Measurements from ENCODE around the gene RPP30. TPM values are rescaled to one million over a fixed set of nuclear protein-coding genes. Genes with fewer than 3 reads are reported as not detected.
A peak's percentile ranks its signal among the peaks of the same experiment; 100 is the strongest.

Gene RPP30
- total and polyA plus RNA-seq, 2 of the 13 experiments (the other 11 are each of a cell fraction or from before 2014, with no cell fraction given) = 27.1 to 65.0 TPM

- TF ChIP-seq, protein P1, sequence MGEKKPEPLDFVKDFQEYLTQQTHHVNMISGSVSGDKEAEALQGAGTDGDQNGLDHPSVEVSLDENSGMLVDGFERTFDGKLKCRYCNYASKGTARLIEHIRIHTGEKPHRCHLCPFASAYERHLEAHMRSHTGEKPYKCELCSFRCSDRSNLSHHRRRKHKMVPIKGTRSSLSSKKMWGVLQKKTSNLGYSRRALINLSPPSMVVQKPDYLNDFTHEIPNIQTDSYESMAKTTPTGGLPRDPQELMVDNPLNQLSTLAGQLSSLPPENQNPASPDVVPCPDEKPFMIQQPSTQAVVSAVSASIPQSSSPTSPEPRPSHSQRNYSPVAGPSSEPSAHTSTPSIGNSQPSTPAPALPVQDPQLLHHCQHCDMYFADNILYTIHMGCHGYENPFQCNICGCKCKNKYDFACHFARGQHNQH (CRISPR knock-in tag; IDR thresholded peaks at IDR 0.05) = no peak
- TF ChIP-seq, protein P2, sequence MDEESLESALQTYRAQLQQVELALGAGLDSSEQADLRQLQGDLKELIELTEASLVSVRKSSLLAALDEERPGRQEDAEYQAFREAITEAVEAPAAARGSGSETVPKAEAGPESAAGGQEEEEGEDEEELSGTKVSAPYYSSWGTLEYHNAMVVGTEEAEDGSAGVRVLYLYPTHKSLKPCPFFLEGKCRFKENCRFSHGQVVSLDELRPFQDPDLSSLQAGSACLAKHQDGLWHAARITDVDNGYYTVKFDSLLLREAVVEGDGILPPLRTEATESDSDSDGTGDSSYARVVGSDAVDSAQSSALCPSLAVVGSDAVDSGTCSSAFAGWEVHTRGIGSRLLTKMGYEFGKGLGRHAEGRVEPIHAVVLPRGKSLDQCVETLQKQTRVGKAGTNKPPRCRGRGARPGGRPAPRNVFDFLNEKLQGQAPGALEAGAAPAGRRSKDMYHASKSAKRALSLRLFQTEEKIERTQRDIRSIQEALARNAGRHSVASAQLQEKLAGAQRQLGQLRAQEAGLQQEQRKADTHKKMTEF (CRISPR knock-in tag; IDR thresholded peaks at IDR 0.05) = no peak
- TF ChIP-seq PPARG (CRISPR knock-in tag; conservative IDR thresholded peaks at IDR 0.05) = 0 out of 2 replicates have a peak, but pooled peaks have one; percentile 29
- TF ChIP-seq ELK4 (CRISPR knock-in tag; IDR thresholded peaks at IDR 0.05; ENCODE audit: borderline replicate concordance) = no peak
- no peak for TF ChIP-seq ZNF512B (CRISPR knock-in tag; IDR thresholded peaks at IDR 0.05; ENCODE audit: borderline replicate concordance)
- TF ChIP-seq HIVEP1 (CRISPR knock-in tag; IDR thresholded peaks at IDR 0.05) = no peak
- TF ChIP-seq TFAP4 (IDR thresholded peaks at IDR 0.05; ENCODE audit: borderline replicate concordance, low read depth) = 0 out of 2 replicates have a peak, but pooled peaks have one; percentile 17
- peak; percentile 34; the same call in 1 of the 2 replicates for TF ChIP-seq SALL1 (CRISPR knock-in tag; IDR thresholded peaks at IDR 0.05)
- TF ChIP-seq, protein P3, sequence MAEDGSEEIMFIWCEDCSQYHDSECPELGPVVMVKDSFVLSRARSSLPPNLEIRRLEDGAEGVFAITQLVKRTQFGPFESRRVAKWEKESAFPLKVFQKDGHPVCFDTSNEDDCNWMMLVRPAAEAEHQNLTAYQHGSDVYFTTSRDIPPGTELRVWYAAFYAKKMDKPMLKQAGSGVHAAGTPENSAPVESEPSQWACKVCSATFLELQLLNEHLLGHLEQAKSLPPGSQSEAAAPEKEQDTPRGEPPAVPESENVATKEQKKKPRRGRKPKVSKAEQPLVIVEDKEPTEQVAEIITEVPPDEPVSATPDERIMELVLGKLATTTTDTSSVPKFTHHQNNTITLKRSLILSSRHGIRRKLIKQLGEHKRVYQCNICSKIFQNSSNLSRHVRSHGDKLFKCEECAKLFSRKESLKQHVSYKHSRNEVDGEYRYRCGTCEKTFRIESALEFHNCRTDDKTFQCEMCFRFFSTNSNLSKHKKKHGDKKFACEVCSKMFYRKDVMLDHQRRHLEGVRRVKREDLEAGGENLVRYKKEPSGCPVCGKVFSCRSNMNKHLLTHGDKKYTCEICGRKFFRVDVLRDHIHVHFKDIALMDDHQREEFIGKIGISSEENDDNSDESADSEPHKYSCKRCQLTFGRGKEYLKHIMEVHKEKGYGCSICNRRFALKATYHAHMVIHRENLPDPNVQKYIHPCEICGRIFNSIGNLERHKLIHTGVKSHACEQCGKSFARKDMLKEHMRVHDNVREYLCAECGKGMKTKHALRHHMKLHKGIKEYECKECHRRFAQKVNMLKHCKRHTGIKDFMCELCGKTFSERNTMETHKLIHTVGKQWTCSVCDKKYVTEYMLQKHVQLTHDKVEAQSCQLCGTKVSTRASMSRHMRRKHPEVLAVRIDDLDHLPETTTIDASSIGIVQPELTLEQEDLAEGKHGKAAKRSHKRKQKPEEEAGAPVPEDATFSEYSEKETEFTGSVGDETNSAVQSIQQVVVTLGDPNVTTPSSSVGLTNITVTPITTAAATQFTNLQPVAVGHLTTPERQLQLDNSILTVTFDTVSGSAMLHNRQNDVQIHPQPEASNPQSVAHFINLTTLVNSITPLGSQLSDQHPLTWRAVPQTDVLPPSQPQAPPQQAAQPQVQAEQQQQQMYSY (CRISPR knock-in tag; IDR thresholded peaks at IDR 0.05) = no peak
- TF ChIP-seq RAD21 (CRISPR knock-in tag; IDR thresholded peaks at IDR 0.05) = peak; percentile 91
- TF ChIP-seq ZNF841 (CRISPR knock-in tag; IDR thresholded peaks at IDR 0.05; ENCODE audit: borderline replicate concordance) = no peak
- peak in 1 of 2 experiments; percentile 36; a peak in 1 of 4 replicates for TF ChIP-seq POLR2A (IDR thresholded peaks at IDR 0.05; ENCODE audit: insufficient read depth in 1 of 2, low read depth in 2 of 2, low read length in 2 of 2)
- no peak for TF ChIP-seq POLR2G (IDR thresholded peaks at IDR 0.05; ENCODE audit: low read depth, low read length)
- TF ChIP-seq FOXJ3 (CRISPR knock-in tag; IDR thresholded peaks at IDR 0.05; ENCODE audit: borderline replicate concordance) = no peak
- no peak for TF ChIP-seq ZNF572 (CRISPR knock-in tag; IDR thresholded peaks at IDR 0.05)
- TF ChIP-seq ZNF563 (CRISPR knock-in tag; IDR thresholded peaks at IDR 0.05) = no peak
- TF ChIP-seq DNMT3B (CRISPR knock-in tag; conservative IDR thresholded peaks at IDR 0.05) = no peak
Measured at GRCh38 chr10:90911133-90912051, 39.6 kb downstream of the RPP30 start (continued).

Measured in HepG2 (cell line).